HG02885 (cell line): ENCODE results near the gene TTC3.
"Not testable (repeated sequence)": the region's sequence is repeated elsewhere in the genome, so short reads cannot be mapped to it uniquely, and the experiment has no call there.

Source experiments
- ATAC-seq: cut with Tn5 transposase; IDR thresholded peaks from one replicate; pipeline ENCODE4 v1.9.1; 2021; ENCODE audit warnings: mild to moderate bottlenecking; ENCODE audit not compliant: unreplicated experiment, poor library complexity

Gene TTC3

GRCh38 chr21:37072988-37073416, at the start of gene TTC3, which contains the start of gene PIGP:
Gene TTC3 (plus strand): TSS chr21:37073254. CDS start chr21:37087258, 14,004 bp downstream.
Gene PIGP (minus strand): TSS chr21:37073071. CDS start chr21:37072515, 556 bp downstream.
- peak; percentile 71 for ATAC-seq

GRCh38 chr21:37026499-37026898, 46.6 kb upstream of the TTC3 start:
- ATAC-seq: no peak

GRCh38 chr21:37028570-37028969, 44.5 kb upstream of the TTC3 start:
- ATAC-seq: no peak

- no peak for ATAC-seq
Observed at GRCh38 chr21:37030864-37031263, 42.2 kb upstream of the TTC3 start.

- ATAC-seq: no peak
Observed at GRCh38 chr21:37032293-37032692, 40.8 kb upstream of the TTC3 start.

- ATAC-seq: no peak
Observed at GRCh38 chr21:37032877-37033471, 40.1 kb upstream of the TTC3 start.

- not testable (repeated sequence) for ATAC-seq
Observed at GRCh38 chr21:37034394-37034793, 38.7 kb upstream of the TTC3 start.

- no peak for ATAC-seq
Observed at GRCh38 chr21:37036177-37036576, 36.9 kb upstream of the TTC3 start.

- no peak for ATAC-seq
Observed at GRCh38 chr21:37039411-37040075, 33.5 kb upstream of the TTC3 start.

GRCh38 chr21:37040212-37040611, 32.8 kb upstream of the TTC3 start:
- no peak for ATAC-seq

GRCh38 chr21:37041706-37042271, 31.3 kb upstream of the TTC3 start:
- no peak for ATAC-seq

- ATAC-seq: no peak
Observed at GRCh38 chr21:37043818-37044217, 29.2 kb upstream of the TTC3 start.

- ATAC-seq: no peak
Observed at GRCh38 chr21:37044643-37045042, 28.4 kb upstream of the TTC3 start.

- ATAC-seq: no peak
Observed at GRCh38 chr21:37045149-37045548, 27.9 kb upstream of the TTC3 start.

- ATAC-seq: no peak
Observed at GRCh38 chr21:37045556-37045955, 27.5 kb upstream of the TTC3 start.

- ATAC-seq: no peak
Observed at GRCh38 chr21:37047079-37047478, 26.0 kb upstream of the TTC3 start.

GRCh38 chr21:37049741-37050140, 23.3 kb upstream of the TTC3 start:
- not testable (repeated sequence) for ATAC-seq

GRCh38 chr21:37055271-37055855, 17.7 kb upstream of the TTC3 start:
- no peak for ATAC-seq

- ATAC-seq: no peak
Observed at GRCh38 chr21:37057614-37058013, 15.4 kb upstream of the TTC3 start.

GRCh38 chr21:37058261-37058660, 14.8 kb upstream of the TTC3 start:
- no peak for ATAC-seq

GRCh38 chr21:37059181-37059580, 13.9 kb upstream of the TTC3 start:
- no peak for ATAC-seq
